Naive B cell (primary cell): Measurements from ENCODE around the gene STAT4. TPM values are rescaled to one million over a fixed set of nuclear protein-coding genes. Genes with fewer than 3 reads are reported as not detected.
A peak's percentile ranks its signal among the peaks of the same experiment; 100 is the strongest.

Source experiments
- ATAC-seq, 2 donors: fragments of 150-1000 bp; cut with Tn5 transposase; 2 replicates each; pipeline ENCODE4 v1.10.0; 2021; ENCODE audit warnings: low read depth in 2 of 2, mild to moderate bottlenecking in 2 of 2, moderate library complexity in 2 of 2
- DNase-seq: peaks from one replicate; pipeline ENCODE4 v3.0.0; 2022
- H3K27ac Mint-ChIP-seq, 6 donors: one replicate each; pipeline ENCODE4 v1.8.0; 2020 to 2022; ENCODE audit warnings: mild to moderate bottlenecking in 6 of 6, mixed read lengths in 6 of 6, moderate library complexity in 5 of 6, inconsistent platforms in 2 of 6
- H3K27me3 Mint-ChIP-seq, 3 donors: one replicate each; pipeline ENCODE4 v1.8.0; 2021 to 2022; ENCODE audit warnings: mixed read lengths in 3 of 3, mild to moderate bottlenecking in 1 of 3
- H3K36me3 Mint-ChIP-seq, 2 donors: one replicate each; pipeline ENCODE4 v1.8.0; 2020 to 2022; ENCODE audit warnings: mixed read lengths in 2 of 2, inconsistent platforms in 1 of 2, mild to moderate bottlenecking in 1 of 2
- H3K4me1 Mint-ChIP-seq, 3 donors: one replicate each; pipeline ENCODE4 v1.8.0; 2020 to 2022; ENCODE audit warnings: mixed read lengths in 3 of 3, inconsistent platforms in 1 of 3, mild to moderate bottlenecking in 1 of 3, moderate library complexity in 1 of 3
- H3K4me3 Mint-ChIP-seq, 8 donors: one replicate each; pipeline ENCODE4 v1.8.0; 2020 to 2022; ENCODE audit warnings: mild to moderate bottlenecking in 8 of 8, mixed read lengths in 8 of 8, moderate library complexity in 8 of 8, inconsistent platforms in 2 of 8
- H3K9me3 Mint-ChIP-seq, 7 donors: one replicate each; pipeline ENCODE4 v1.8.0; 2020 to 2022; ENCODE audit warnings: mixed read lengths in 7 of 7, mild to moderate bottlenecking in 5 of 7, inconsistent platforms in 2 of 7, moderate library complexity in 1 of 7
- polyA plus RNA-seq, 6 donors: library from polyadenylated mRNA; unstranded; fragments of 300-500 nt; fragmentation: Illumina TruSeq; gene quantifications; one replicate each; pipeline ENCODE4 v1.2.3, GENCODE V29; 2021; ENCODE audit warnings: low read depth in 6 of 6

Gene STAT4
- polyA plus RNA-seq, 6 donors from 2014 or later = 0.19 to 2.3 (median 1.2) TPM

GRCh38 chr2:191115804-191116203 lies 35.0 kb downstream of the STAT4 start:
- no peak for ATAC-seq
- Mint-ChIP-seq H3K4me3 (no peak overlapping the region), H3K27me3 (no peaks in the 10 kb centered on the region), H3K36me3 (no peaks in the 10 kb centered on the region), H3K27ac (no peak overlapping the region), H3K4me1 (peaks cover 0 to 9% (median 5%) of the 10 kb centered on the region in 3 donors), H3K9me3 (peaks cover 0 to 4% (median 0%) of the 10 kb centered on the region in 7 donors)
- DNase-seq = no peak

- H3K27ac Mint-ChIP-seq = no peak overlapping the region
- DNase-seq = no peak
- H3K27me3 Mint-ChIP-seq = no peaks in the 10 kb centered on the region
- no peak overlapping the region for H3K4me3 Mint-ChIP-seq
- peaks cover 0 to 4% (median 0%) of the 10 kb centered on the region in 7 donors for H3K9me3 Mint-ChIP-seq
- ATAC-seq = peak; percentile 20 to 23
- H3K36me3 Mint-ChIP-seq = no peaks in the 10 kb centered on the region
- H3K4me1 Mint-ChIP-seq = peaks cover 0 to 9% (median 5%) of the 10 kb centered on the region in 3 donors
These were observed 35.4 kb downstream of the STAT4 start for GRCh38 chr2:191115391-191115790.

- peak overlapping the region in 2 of 6 donors; percentile 6 to 32 for H3K27ac Mint-ChIP-seq
- H3K4me3 Mint-ChIP-seq = peak overlapping the region in 4 of 8 donors; percentile 35 to 63 (median 51)
- no peaks in the 10 kb centered on the region for H3K36me3 Mint-ChIP-seq
- H3K27me3 Mint-ChIP-seq = no peaks in the 10 kb centered on the region
- no peaks in the 10 kb centered on the region for H3K9me3 Mint-ChIP-seq
- H3K4me1 Mint-ChIP-seq = peaks cover 0 to 9% (median 5%) of the 10 kb centered on the region in 3 donors
- DNase-seq (peak; percentile 3), ATAC-seq (peak; percentile 75 to 77)
These were observed 36.3 kb downstream of the STAT4 start for GRCh38 chr2:191114403-191114886.

- H3K9me3 Mint-ChIP-seq = no peaks in the 10 kb centered on the region
- no peaks in the 10 kb centered on the region for H3K27me3 Mint-ChIP-seq
- H3K4me1 Mint-ChIP-seq = peaks cover 0 to 9% (median 5%) of the 10 kb centered on the region in 3 donors
- no peaks in the 10 kb centered on the region for H3K36me3 Mint-ChIP-seq
- no peak overlapping the region for H3K4me3 Mint-ChIP-seq
- H3K27ac Mint-ChIP-seq = peak overlapping the region in 1 of 6 donors; percentile 15
- DNase-seq = no peak
- ATAC-seq = no peak
These were observed 37.0 kb downstream of the STAT4 start for GRCh38 chr2:191113761-191114160.

- H3K4me3 Mint-ChIP-seq = no peak overlapping the region
- no peak for ATAC-seq
- no peaks in the 10 kb centered on the region for H3K27me3 Mint-ChIP-seq
- no peak for DNase-seq
- peaks cover 0 to 9% (median 5%) of the 10 kb centered on the region in 3 donors for H3K4me1 Mint-ChIP-seq
- H3K27ac Mint-ChIP-seq = no peak overlapping the region
- no peaks in the 10 kb centered on the region for H3K36me3 Mint-ChIP-seq
- H3K9me3 Mint-ChIP-seq = no peaks in the 10 kb centered on the region
These were observed 38.3 kb downstream of the STAT4 start for GRCh38 chr2:191112448-191112901.

- Mint-ChIP-seq H3K27ac (no peak overlapping the region), H3K27me3 (no peaks in the 10 kb centered on the region), H3K36me3 (no peaks in the 10 kb centered on the region), H3K4me3 (no peak overlapping the region), H3K9me3 (no peaks in the 10 kb centered on the region), H3K4me1 (peaks cover 0 to 9% (median 5%) of the 10 kb centered on the region in 3 donors)
- DNase-seq (no peak), ATAC-seq (no peak)
These were observed 40.9 kb downstream of the STAT4 start for GRCh38 chr2:191109888-191110287.

- H3K4me1 Mint-ChIP-seq = no peaks in the 10 kb centered on the region
- no peak overlapping the region for H3K27ac Mint-ChIP-seq
- DNase-seq (no peak), ATAC-seq (no peak)
- no peaks in the 10 kb centered on the region for H3K36me3 Mint-ChIP-seq
- no peaks in the 10 kb centered on the region for H3K9me3 Mint-ChIP-seq
- H3K4me3 Mint-ChIP-seq = no peak overlapping the region
- no peaks in the 10 kb centered on the region for H3K27me3 Mint-ChIP-seq
These were observed 42.5 kb downstream of the STAT4 start for GRCh38 chr2:191108331-191108730.

- H3K27me3 Mint-ChIP-seq = no peaks in the 10 kb centered on the region
- ATAC-seq (no peak), DNase-seq (no peak)
- H3K9me3 Mint-ChIP-seq = no peaks in the 10 kb centered on the region
- no peaks in the 10 kb centered on the region for H3K4me1 Mint-ChIP-seq
- no peak overlapping the region for H3K4me3 Mint-ChIP-seq
- H3K27ac Mint-ChIP-seq = no peak overlapping the region
- H3K36me3 Mint-ChIP-seq = no peaks in the 10 kb centered on the region
These were observed 45.7 kb downstream of the STAT4 start for GRCh38 chr2:191105082-191105481.

- Mint-ChIP-seq H3K36me3 (no peaks in the 10 kb centered on the region), H3K27me3 (no peaks in the 10 kb centered on the region), H3K4me1 (no peaks in the 10 kb centered on the region), H3K27ac (no peak overlapping the region), H3K4me3 (no peak overlapping the region), H3K9me3 (no peaks in the 10 kb centered on the region)
- DNase-seq = no peak
- ATAC-seq = no peak
These were observed 47.0 kb downstream of the STAT4 start for GRCh38 chr2:191103774-191104173.

GRCh38 chr2:191100216-191100615 lies 50.6 kb downstream of the STAT4 start:
- H3K9me3 Mint-ChIP-seq = peaks cover 0 to 18% (median 7%) of the 10 kb centered on the region in 7 donors
- H3K4me1 Mint-ChIP-seq = no peaks in the 10 kb centered on the region
- DNase-seq (no peak), ATAC-seq (no peak)
- H3K27ac Mint-ChIP-seq = no peak overlapping the region
- no peak overlapping the region for H3K4me3 Mint-ChIP-seq
- no peaks in the 10 kb centered on the region for H3K36me3 Mint-ChIP-seq
- H3K27me3 Mint-ChIP-seq = peaks cover 0 to 3% (median 0%) of the 10 kb centered on the region in 3 donors

- Mint-ChIP-seq H3K4me3 (no peak overlapping the region), H3K4me1 (no peaks in the 10 kb centered on the region), H3K36me3 (peaks cover 0 to 4% of the 10 kb centered on the region in 2 donors)
These were observed 63.5 kb downstream of the STAT4 start for GRCh38 chr2:191087311-191087710.

GRCh38 chr2:191086706-191087105 lies 64.1 kb downstream of the STAT4 start:
- H3K27ac Mint-ChIP-seq = no peak overlapping the region
- H3K36me3 Mint-ChIP-seq = peaks cover 0 to 4% of the 10 kb centered on the region in 2 donors
- H3K27me3 Mint-ChIP-seq = peaks cover 0 to 5% (median 0%) of the 10 kb centered on the region in 3 donors
- H3K4me3 Mint-ChIP-seq = no peak overlapping the region
- no peak for ATAC-seq
- DNase-seq = no peak
- no peaks in the 10 kb centered on the region for H3K4me1 Mint-ChIP-seq
- peaks cover 0 to 22% (median 3%) of the 10 kb centered on the region in 7 donors for H3K9me3 Mint-ChIP-seq

More at GRCh38 chr2:191087311-191087710, 63.5 kb downstream of the STAT4 start:
- H3K27me3 Mint-ChIP-seq = peaks cover 0 to 5% (median 0%) of the 10 kb centered on the region in 3 donors
- DNase-seq (no peak), ATAC-seq (no peak)
- H3K9me3 Mint-ChIP-seq = peaks cover 0 to 20% (median 3%) of the 10 kb centered on the region in 7 donors
- H3K27ac Mint-ChIP-seq = no peak overlapping the region

- ATAC-seq (no peak), DNase-seq (no peak)
- H3K4me1 Mint-ChIP-seq = peaks cover 0 to 3% (median 0%) of the 10 kb centered on the region in 3 donors
- H3K36me3 Mint-ChIP-seq = peaks cover 0 to 4% of the 10 kb centered on the region in 2 donors
- no peak overlapping the region for H3K4me3 Mint-ChIP-seq
- H3K9me3 Mint-ChIP-seq = peaks cover 0 to 29% (median 3%) of the 10 kb centered on the region in 7 donors
- H3K27me3 Mint-ChIP-seq = peaks cover 0 to 5% (median 0%) of the 10 kb centered on the region in 3 donors
- no peak overlapping the region for H3K27ac Mint-ChIP-seq
These were observed 67.3 kb downstream of the STAT4 start for GRCh38 chr2:191083540-191083939.

- Mint-ChIP-seq H3K27ac (no peak overlapping the region), H3K4me1 (peaks cover 0 to 3% (median 0%) of the 10 kb centered on the region in 3 donors), H3K4me3 (no peak overlapping the region), H3K27me3 (peaks cover 0 to 5% (median 0%) of the 10 kb centered on the region in 3 donors), H3K9me3 (peaks cover 0 to 29% (median 3%) of the 10 kb centered on the region in 7 donors), H3K36me3 (peaks cover 0 to 4% of the 10 kb centered on the region in 2 donors)
- ATAC-seq = no peak
- DNase-seq = no peak
These were observed 68.5 kb downstream of the STAT4 start for GRCh38 chr2:191082321-191082720.
